HUES48 (cell line): ENCODE data around the gene DUSP16.
"Not testable (repeated sequence)": the region's sequence is repeated elsewhere in the genome, so short reads cannot be mapped to it uniquely, and the experiment has no call there.

Experiments used
- H3K27ac ChIP-seq: one replicate; pipeline ENCODE4 v1.7.0; 2013; ENCODE audit warnings: low read depth, low read length, inconsistent platforms
- H3K27me3 ChIP-seq: 2 replicates; pipeline ENCODE4 v1.6.1; 2013; ENCODE audit warnings: mild to moderate bottlenecking, low read length; ENCODE audit not compliant: control insufficient read depth, insufficient read depth
- H3K36me3 ChIP-seq: 2 replicates; pipeline ENCODE4 v1.6.1; 2013; ENCODE audit warnings: low read length; ENCODE audit not compliant: control insufficient read depth, insufficient read depth
- H3K4me1 ChIP-seq: 2 replicates; pipeline ENCODE4 v1.6.1; 2013; ENCODE audit warnings: mild to moderate bottlenecking, low read length; ENCODE audit not compliant: control insufficient read depth, insufficient read depth
- H3K4me3 ChIP-seq: 2 replicates; pipeline ENCODE4 v1.5.1; 2013; ENCODE audit warnings: mild to moderate bottlenecking, low read depth, low read length
- H3K9ac ChIP-seq: 2 replicates; pipeline ENCODE4 v1.6.1; 2013; ENCODE audit warnings: mild to moderate bottlenecking, low read depth, low read length, moderate library complexity
- H3K9me3 ChIP-seq: 2 replicates; pipeline ENCODE4 v1.6.1; 2013; ENCODE audit warnings: low read length; ENCODE audit not compliant: control insufficient read depth, insufficient read depth

Gene DUSP16

DNA sequence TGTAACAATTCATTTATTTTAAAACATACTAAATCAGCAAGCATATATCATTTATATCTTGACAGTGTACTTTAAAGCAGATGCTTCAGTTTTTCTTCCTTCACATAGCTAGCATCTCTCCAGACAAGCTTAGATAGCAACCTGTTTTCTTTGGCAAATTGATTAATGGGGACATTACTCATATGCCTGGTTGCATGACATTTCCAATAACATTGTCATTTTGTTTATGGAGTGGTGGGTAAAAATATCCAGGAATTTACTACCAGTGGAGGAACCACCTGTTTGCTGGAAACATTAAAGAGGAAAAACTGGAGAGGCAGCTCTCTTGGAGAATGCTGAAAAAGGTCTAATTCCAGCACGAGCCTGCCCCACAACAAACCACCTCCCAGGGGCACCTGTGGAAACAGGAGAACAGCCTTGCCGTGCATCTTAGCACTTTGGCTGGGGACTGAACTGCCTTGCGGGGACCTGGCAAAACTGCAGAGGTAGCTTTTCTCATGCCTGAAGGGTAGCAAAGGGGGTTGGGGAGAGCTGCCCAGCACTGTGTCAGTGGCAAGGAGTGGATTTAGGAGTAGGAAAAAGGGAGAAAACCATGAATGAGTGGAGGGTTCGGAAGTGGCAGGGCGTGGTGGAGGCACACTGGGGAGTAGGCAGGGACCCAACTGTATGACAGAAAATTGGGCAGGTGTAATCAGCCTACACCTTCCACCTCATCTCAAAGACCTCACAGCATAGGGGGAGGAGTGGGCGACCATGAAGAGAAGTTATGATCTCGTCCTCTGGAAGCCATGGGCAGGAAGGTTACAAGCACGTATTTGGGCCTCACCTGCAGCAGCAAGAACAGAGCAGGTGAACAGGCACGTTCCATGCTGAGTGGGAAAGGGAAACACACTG is 37.3 kb upstream of the DUSP16 start:
- no peaks in the 10 kb centered on the region for H3K36me3 ChIP-seq
- H3K27me3 ChIP-seq: no peaks in the 10 kb centered on the region
- no peak overlapping the region for H3K4me3 ChIP-seq
- H3K27ac ChIP-seq: no peak overlapping the region
- no peaks in the 10 kb centered on the region for H3K9me3 ChIP-seq
- H3K4me1 ChIP-seq: 0 out of 2 replicates have a peak, but pooled peaks cover 4% of the 10 kb centered on the region
- no peak overlapping the region for H3K9ac ChIP-seq

DNA sequence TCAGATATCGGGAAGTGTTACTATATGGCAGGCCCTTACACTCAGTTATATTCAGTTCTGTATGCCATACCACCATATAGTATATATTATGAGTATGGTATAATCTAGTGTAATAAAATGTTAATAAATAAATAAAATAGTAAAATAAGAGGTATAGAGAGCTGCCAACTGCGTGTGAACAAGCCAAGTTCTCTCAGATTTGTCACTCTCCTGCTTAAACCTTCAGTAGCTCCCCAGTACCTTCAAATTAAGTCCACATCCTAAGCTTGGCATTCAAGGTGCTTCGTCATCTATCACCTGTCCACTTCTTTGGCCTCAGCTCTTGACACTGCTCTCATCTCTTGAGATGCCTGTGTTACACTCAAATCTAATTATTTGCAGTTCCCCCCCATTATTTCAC is 36.2 kb upstream of the DUSP16 start:
- H3K4me3 ChIP-seq: no peak overlapping the region
- no peak overlapping the region for H3K27ac ChIP-seq
- H3K36me3 ChIP-seq: no peaks in the 10 kb centered on the region
- H3K27me3 ChIP-seq: no peaks in the 10 kb centered on the region
- 0 out of 2 replicates have a peak, but pooled peaks cover 4% of the 10 kb centered on the region for H3K4me1 ChIP-seq
- H3K9me3 ChIP-seq: no peaks in the 10 kb centered on the region
- no peak overlapping the region for H3K9ac ChIP-seq

DNA sequence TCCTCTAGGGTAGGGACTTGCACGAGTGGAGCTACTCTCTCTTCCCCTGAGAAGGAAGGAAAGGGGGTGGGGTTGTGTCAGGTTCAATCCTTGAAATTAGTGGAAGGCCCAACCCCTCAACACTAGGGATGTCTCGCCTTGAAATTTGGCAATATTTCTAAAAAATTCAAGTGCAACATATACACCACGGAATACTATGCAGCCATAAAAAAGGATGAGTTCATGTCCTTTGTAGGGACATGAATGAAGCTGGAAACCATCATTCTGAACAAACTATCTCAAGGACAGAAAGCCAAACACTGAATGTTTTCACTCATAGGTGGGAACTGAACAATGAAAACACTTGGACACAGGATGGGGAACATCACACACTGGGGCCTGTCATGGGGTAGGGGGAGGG is 33.9 kb upstream of the DUSP16 start:
- not testable (repeated sequence) for H3K27ac ChIP-seq, H3K36me3 ChIP-seq, H3K4me3 ChIP-seq, H3K9me3 ChIP-seq, H3K9ac ChIP-seq, H3K4me1 ChIP-seq, H3K27me3 ChIP-seq

DNA sequence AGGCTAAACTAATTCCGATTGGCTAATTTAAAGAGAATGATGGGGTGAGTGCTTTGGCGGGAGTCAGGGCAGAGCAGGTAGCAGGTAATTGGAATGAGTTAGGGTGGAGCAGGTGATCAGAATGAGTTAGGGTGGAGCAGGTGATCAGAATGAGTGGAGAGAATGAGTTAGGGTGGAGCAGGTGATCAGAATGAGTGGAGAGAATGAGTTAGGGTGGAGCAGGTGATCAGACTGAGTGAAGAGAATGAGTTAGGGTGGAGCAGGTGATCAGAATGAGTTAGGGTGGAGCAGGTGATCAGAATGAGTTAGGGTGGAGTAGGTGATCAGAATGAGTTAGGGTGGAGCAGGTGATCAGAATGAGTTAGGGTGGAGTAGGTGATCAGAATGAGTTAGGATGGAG is 33.3 kb upstream of the DUSP16 start:
- H3K4me3 ChIP-seq, H3K9ac ChIP-seq, H3K27ac ChIP-seq, H3K27me3 ChIP-seq, H3K36me3 ChIP-seq, H3K9me3 ChIP-seq, H3K4me1 ChIP-seq: not testable (repeated sequence)

DNA sequence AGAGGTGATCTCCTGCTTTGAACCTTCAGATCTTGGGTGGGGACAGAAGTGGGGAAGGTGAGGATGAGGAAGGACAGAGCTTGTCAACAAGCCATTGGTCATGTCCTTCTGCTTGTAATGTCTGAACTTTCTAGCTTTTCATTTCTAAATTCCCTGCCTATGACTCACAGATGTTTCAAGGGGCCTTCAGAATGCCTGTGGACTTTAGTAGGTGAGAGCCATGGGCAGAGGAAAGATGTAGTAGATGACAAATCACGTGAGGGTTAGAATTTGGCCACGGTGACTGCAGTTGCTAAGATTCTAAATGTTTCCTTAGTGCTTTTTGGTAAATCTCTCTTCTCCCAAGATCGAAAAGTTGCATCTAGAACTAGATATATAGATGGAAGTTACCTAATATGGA is 30.3 kb upstream of the DUSP16 start:
- Histone ChIP-seq H3K27ac (no peak overlapping the region), H3K9me3 (no peaks in the 10 kb centered on the region), H3K36me3 (no peaks in the 10 kb centered on the region)

DNA sequence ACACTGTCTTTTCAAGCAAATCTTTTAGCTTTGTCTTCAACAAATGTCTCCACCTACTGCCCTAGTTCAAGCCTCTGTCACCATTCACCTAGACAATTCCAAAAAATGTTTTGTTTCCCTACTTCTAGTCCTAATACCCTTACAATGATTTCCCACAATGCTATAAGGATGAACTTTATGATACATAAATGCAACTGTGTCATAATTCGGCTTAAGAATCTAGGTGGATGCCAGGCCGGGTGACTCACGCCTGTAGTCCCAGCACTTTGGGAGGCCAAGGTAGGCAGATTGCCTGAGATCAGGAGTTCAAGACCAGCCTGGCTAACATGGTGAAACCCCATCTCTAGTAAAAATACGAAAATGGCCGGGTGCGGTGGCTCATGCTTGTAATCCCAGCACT is 28.3 kb upstream of the DUSP16 start:
- Histone ChIP-seq H3K27me3 (no peaks in the 10 kb centered on the region), H3K36me3 (no peaks in the 10 kb centered on the region), H3K27ac (no peak overlapping the region), H3K9ac (no peak overlapping the region), H3K4me3 (no peak overlapping the region), H3K4me1 (no peaks in the 10 kb centered on the region), H3K9me3 (no peaks in the 10 kb centered on the region)

More for the DNA sequence above, 30.3 kb upstream of the DUSP16 start:
- Histone ChIP-seq H3K4me1 (no peaks in the 10 kb centered on the region), H3K9ac (no peak overlapping the region), H3K4me3 (no peak overlapping the region), H3K27me3 (no peaks in the 10 kb centered on the region)

DNA sequence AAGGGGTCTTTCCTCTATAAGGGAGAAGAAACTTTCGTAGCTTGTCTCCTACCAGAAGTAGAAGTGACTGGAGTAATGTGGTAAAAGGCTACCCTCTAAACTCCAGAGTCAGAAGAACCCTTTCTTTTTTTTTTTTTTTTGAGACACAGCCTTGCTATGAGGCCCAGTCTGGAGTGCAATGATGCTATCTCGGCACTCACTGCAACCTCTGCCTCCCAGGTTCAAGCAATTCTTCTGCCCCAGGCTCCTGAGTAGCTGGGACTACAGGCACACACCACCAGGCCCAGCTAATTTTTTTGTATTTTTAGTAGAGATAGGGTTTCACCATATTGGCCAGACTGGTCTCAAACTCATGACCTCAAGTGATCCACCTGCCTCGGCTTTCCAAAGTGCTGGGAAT is 25.8 kb upstream of the DUSP16 start:
- H3K9me3 ChIP-seq, H3K9ac ChIP-seq, H3K27me3 ChIP-seq, H3K4me3 ChIP-seq, H3K27ac ChIP-seq, H3K36me3 ChIP-seq, H3K4me1 ChIP-seq: not testable (repeated sequence)

DNA sequence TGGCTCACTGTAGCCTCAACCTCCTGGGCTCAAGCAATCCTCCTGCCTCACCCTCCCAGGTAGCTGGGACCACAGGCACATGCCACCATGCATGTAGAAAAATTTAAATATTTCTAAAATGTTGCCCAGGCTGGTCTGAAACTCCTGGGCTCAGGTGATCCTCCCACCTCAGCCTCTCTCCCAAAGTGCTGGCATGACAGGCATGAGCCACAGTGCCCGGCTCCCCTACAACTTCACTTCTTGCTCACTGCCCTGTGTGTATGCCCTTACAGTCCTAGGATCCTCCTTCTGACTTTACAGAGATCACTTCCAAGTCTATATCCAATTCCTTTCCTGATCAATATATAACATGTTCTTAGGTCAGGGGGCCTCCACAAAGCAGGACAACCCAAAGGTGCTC is 25.2 kb upstream of the DUSP16 start:
- no peak overlapping the region for H3K4me3 ChIP-seq
- H3K9me3 ChIP-seq: no peaks in the 10 kb centered on the region
- no peaks in the 10 kb centered on the region for H3K4me1 ChIP-seq
- no peaks in the 10 kb centered on the region for H3K36me3 ChIP-seq
- no peaks in the 10 kb centered on the region for H3K27me3 ChIP-seq
- no peak overlapping the region for H3K27ac ChIP-seq
- H3K9ac ChIP-seq: no peak overlapping the region

DNA sequence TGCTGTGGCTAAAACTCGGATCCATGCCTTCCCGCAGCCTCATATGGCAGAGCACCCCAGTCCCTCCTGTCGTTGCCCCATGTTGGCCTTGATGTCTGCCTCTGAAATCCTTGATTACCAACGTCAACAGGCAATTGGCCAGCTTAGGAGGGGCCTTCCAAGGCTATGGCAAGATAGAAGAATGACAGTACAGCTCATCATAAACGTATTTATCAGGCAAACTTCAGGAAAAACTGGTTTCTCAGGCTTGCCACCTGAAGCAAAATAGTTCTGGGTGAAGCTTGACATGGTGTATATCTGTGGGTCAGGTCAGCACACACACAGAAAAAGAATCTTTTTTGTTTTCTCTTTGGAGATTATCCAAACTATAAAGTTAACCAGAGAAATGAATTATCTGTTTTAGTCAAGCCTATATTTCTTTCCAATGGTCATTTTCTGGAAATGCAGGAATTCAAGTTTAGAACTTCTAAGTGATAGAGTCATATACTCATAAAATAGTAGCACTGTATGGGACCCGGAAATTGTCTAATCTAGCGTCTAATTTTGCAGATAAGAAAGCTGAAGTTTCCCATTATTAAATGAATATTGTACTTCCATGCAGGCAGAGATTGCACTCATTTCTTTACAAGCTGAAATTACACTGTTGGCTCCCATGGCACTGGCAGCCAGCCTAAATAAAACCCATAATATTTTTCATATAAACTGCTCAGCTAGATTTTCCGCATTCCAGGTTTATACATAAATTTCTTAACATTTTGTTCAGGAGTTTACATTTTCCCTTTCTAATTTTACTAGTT is 24.4 kb upstream of the DUSP16 start:
- Histone ChIP-seq H3K4me3 (no peak overlapping the region), H3K27me3 (no peaks in the 10 kb centered on the region), H3K4me1 (no peaks in the 10 kb centered on the region), H3K36me3 (no peaks in the 10 kb centered on the region), H3K27ac (no peak overlapping the region), H3K9me3 (no peaks in the 10 kb centered on the region), H3K9ac (no peak overlapping the region)

DNA sequence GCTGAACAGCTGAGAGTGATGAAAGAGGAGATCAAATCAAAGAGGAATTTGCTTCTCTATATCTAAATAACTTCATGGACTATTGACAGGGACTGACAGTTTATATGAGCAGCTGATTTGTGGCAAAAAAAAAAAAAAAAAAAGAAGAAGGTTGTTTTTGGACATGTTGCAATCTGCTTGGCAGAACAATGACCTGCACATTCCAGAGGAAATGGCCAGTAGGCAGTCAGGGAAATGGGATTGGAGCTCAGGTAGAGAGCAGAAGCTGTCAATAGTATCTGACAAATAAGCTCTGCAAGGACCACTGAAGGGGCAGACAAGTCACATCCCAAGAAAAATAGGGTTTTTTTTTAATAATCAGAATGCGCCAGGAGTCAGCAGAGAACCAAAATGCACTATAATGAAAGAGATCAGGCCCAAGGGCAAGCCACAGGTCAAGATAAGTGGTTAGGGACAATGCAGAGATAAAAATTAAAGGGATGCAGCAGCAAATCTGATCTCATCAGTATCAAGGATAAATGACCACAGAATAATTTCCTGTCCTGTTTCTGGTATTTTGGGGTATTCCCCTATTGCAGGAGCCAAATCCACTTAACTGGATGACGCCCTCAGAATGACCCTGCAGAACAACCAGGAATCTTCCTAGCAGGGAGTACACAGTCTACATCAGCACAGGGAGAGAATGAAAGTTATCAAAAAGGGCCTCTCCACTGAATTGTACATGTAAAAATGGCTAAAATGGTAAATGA is 22.6 kb upstream of the DUSP16 start:
- no peak overlapping the region for H3K27ac ChIP-seq
- H3K4me1 ChIP-seq: no peaks in the 10 kb centered on the region
- no peaks in the 10 kb centered on the region for H3K9me3 ChIP-seq
- H3K27me3 ChIP-seq: no peaks in the 10 kb centered on the region
- no peak overlapping the region for H3K4me3 ChIP-seq
- no peak overlapping the region for H3K9ac ChIP-seq
- no peaks in the 10 kb centered on the region for H3K36me3 ChIP-seq
